ENCODE results near the gene ZNF578. TPM values are rescaled to one million over a fixed set of nuclear protein-coding genes. Genes with fewer than 3 reads are reported as not detected.
"Not testable (repeated sequence)": the region's sequence is repeated elsewhere in the genome, so short reads cannot be mapped to it uniquely, and the experiment has no call there.

ZNF578 gene
- polyA plus RNA-seq, 1 donor from 2014 or later: 1.5 TPM

GRCh38 chr19:52492201-52492993 is 39.0 kb downstream of the ZNF578 start:
- H3K4me1 Mint-ChIP-seq: no peaks in the 10 kb centered on the region
- no peak overlapping the region for H3K27ac Mint-ChIP-seq
- peaks cover 2 to 37% (median 18%) of the 10 kb centered on the region in 3 donors for H3K9me3 Mint-ChIP-seq
- no peaks in the 10 kb centered on the region for H3K36me3 Mint-ChIP-seq
- no peak overlapping the region for H3K4me3 Mint-ChIP-seq
- H3K27me3 Mint-ChIP-seq: no peaks in the 10 kb centered on the region

DNA sequence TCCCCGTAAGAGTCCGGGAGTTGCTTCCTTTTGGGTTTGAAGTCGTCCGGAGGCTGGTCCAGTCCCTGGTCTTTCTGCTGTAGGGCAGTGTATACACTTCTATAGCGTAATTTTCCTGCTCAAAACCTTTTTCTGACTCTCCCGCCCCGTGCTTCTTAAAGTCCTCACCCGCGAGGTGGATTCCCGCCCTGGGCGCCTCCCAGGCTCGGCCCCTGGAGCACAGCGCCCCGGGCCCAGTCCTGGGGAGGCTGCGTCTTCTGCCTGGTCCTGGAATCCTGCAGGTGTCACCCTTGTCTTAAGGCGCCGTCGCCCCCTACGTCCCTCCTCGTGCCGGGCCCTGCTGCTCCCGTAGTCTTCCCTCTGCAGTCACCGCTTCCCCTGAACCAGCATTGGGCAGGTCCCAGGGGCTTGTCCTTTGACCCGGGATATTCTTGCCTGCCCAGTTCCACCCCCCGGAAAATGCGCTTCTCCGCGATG is 39.7 kb downstream of the ZNF578 start:
- peaks cover 2 to 41% (median 18%) of the 10 kb centered on the region in 3 donors for H3K9me3 Mint-ChIP-seq
- no peaks in the 10 kb centered on the region for H3K36me3 Mint-ChIP-seq
- H3K27ac Mint-ChIP-seq: no peak overlapping the region
- peak overlapping the region in 1 of 4 donors; percentile 63 for H3K4me3 Mint-ChIP-seq
- no peaks in the 10 kb centered on the region for H3K4me1 Mint-ChIP-seq
- H3K27me3 Mint-ChIP-seq: no peaks in the 10 kb centered on the region

GRCh38 chr19:52494518-52494917 is 41.2 kb downstream of the ZNF578 start:
- Mint-ChIP-seq H3K4me1 (no peaks in the 10 kb centered on the region), H3K4me3 (no peak overlapping the region), H3K36me3 (no peaks in the 10 kb centered on the region), H3K9me3 (peaks cover 2 to 39% (median 24%) of the 10 kb centered on the region in 3 donors), H3K27me3 (no peaks in the 10 kb centered on the region), H3K27ac (no peak overlapping the region)

DNA sequence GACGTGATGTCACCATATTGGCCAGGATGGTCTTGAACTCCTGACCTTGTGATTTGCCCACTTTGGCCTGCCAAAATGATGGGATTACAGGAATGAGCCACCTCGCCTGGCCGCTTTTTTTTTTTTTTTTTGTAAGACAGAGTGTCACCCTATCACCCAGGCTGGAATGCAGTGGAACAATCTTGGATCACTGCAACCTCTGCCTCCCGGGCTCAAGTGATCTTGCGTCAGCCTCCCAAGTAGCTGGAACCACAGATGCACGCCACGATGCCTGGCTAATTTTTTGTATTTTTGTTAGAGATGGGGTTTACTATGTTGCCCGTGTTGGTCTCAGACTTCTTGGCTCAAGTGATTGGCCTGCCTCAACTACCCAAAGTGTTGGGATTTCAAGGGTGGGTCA is 45.2 kb downstream of the ZNF578 start:
- no peak overlapping the region for H3K27ac Mint-ChIP-seq
- H3K4me3 Mint-ChIP-seq: no peak overlapping the region
- H3K4me1 Mint-ChIP-seq: no peaks in the 10 kb centered on the region
- peaks cover 5% of the 10 kb centered on the region for H3K36me3 Mint-ChIP-seq
- peaks cover 0 to 34% (median 24%) of the 10 kb centered on the region in 3 donors for H3K9me3 Mint-ChIP-seq
- H3K27me3 Mint-ChIP-seq: no peaks in the 10 kb centered on the region

DNA sequence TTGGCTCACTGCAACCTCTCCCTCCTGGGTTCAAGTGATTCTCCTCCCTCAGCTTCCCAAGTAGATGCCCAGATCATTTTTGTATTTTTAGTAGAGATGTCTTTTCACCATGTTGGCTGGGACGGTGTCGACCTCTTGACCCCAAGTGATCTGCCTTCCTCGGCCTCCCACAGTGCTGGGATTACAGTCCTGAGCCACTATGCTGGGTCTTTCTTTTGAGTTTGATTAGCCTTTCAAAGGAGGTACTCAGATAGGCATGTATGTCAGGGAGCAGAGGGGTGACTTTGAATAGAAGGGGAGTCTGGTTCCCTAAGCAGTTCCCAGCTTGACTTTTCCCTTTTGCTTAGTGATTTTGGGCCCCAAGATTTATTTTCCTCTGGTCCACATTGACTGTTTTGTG is 47.1 kb downstream of the ZNF578 start:
- H3K27ac Mint-ChIP-seq, H3K27me3 Mint-ChIP-seq, H3K4me1 Mint-ChIP-seq, H3K36me3 Mint-ChIP-seq: not testable (repeated sequence)
- Mint-ChIP-seq H3K9me3 (peaks cover 2 to 39% (median 19%) of the 10 kb centered on the region in 3 donors), H3K4me3 (peak overlapping the region in 1 of 4 donors; percentile 45)

DNA sequence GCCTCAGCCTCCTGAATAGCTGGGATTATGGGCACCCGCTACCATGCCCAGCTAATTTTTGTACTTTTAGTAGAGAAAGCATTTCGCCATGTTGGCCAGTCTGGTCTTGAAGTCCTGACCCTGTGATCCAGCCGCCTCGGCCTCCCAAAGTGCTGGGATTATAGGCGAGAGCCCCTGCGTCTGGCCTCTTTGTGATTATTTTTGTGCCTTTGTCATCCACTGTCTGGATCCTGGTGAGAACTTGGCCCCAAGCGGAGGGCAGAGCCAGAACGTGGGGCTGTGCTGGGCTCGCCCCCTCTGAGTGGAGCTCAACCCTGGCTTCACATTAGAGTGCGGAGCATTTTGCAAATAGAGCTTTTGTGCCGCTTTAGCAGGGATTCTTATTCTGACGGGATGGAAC is 47.6 kb downstream of the ZNF578 start:
- H3K4me3 Mint-ChIP-seq, H3K36me3 Mint-ChIP-seq, H3K27me3 Mint-ChIP-seq, H3K27ac Mint-ChIP-seq, H3K4me1 Mint-ChIP-seq: not testable (repeated sequence)
- H3K9me3 Mint-ChIP-seq: peaks cover 4 to 39% (median 19%) of the 10 kb centered on the region in 3 donors

DNA sequence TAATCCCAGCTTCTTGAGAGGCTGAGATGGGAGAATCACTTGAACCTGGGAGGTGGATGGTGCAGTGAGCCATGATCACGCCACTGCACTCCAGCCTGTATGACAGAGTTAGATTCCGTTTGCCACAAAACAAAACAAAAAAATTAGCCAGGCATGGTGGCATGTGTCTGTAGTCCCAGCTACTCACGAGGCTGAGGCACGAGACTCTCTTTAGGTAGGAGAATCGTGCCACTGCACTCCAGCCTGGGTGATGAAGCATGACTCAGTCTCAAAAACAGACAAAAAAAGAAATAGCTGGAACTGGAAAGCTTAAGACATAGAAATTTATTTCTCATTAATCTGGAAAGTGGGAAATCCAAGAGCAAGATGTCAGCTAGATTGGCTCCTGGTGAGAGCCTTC is 53.9 kb downstream of the ZNF578 start:
- Mint-ChIP-seq H3K36me3 (peaks cover 6% of the 10 kb centered on the region), H3K9me3 (peaks cover 14 to 42% (median 19%) of the 10 kb centered on the region in 3 donors)

DNA sequence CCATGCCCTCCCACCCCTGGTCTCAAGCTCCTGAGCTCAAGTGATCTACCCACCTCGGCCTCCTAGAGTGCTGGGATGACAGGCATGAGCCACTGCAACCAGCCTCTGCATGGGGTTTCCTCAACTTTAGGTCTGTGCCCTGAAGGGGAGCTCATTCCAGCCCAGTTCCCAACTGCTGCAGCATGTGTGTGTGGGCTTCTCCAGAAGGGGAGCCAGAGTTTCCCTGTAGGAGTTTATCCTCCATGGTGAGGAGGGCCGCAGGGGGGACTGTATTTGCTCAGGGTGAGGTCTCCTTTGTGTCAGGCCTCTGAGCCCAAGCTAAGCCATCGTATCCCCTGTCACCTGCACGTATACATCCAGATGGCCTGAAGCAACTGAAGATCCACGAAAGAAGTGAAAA is 62.8 kb downstream of the ZNF578 start:
- H3K4me1 Mint-ChIP-seq: no peaks in the 10 kb centered on the region
- no peaks in the 10 kb centered on the region for H3K36me3 Mint-ChIP-seq
- H3K27ac Mint-ChIP-seq: no peak overlapping the region
- H3K9me3 Mint-ChIP-seq: peaks cover 23 to 38% (median 36%) of the 10 kb centered on the region in 3 donors
- peaks cover 3% of the 10 kb centered on the region for H3K27me3 Mint-ChIP-seq
- no peak overlapping the region for H3K4me3 Mint-ChIP-seq

More for the DNA sequence above, 53.9 kb downstream of the ZNF578 start:
- H3K27ac Mint-ChIP-seq: no peak overlapping the region
- H3K4me1 Mint-ChIP-seq: no peaks in the 10 kb centered on the region
- no peak overlapping the region for H3K4me3 Mint-ChIP-seq
- no peaks in the 10 kb centered on the region for H3K27me3 Mint-ChIP-seq

DNA sequence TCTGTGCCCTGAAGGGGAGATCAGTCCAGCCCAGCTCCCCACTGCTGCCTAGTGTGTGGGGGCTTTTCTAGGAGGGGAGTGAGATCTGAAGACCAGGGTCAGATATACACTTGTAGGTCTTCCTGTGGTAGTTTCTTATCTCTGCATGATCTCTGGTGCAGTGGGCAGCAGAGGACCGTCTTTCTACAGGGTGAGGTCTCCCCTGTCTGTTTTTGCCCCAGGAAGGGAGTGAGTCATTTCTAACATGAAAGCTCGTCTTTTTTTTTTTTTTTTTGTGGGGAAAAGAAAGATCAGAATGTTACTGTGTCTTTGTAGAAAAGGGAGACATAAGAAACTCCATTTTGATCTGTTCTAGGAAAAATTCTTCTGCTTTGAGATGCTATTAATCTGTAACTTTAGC is 65.3 kb downstream of the ZNF578 start:
- H3K4me3 Mint-ChIP-seq: no peak overlapping the region

GRCh38 chr19:52519175-52519574 is 65.8 kb downstream of the ZNF578 start:
- H3K36me3 Mint-ChIP-seq: not testable (repeated sequence)
- peaks cover 12 to 31% (median 24%) of the 10 kb centered on the region in 3 donors for H3K9me3 Mint-ChIP-seq

More for the DNA sequence above, 65.3 kb downstream of the ZNF578 start:
- peaks cover 13 to 35% (median 29%) of the 10 kb centered on the region in 3 donors for H3K9me3 Mint-ChIP-seq
- no peaks in the 10 kb centered on the region for H3K4me1 Mint-ChIP-seq
- peaks cover 3% of the 10 kb centered on the region for H3K27me3 Mint-ChIP-seq
- H3K27ac Mint-ChIP-seq: no peak overlapping the region
- no peaks in the 10 kb centered on the region for H3K36me3 Mint-ChIP-seq

GRCh38 chr19:52520013-52520412 is 66.7 kb downstream of the ZNF578 start:
- no peak overlapping the region for H3K4me3 Mint-ChIP-seq
- H3K36me3 Mint-ChIP-seq: no peaks in the 10 kb centered on the region
- H3K9me3 Mint-ChIP-seq: peaks cover 12 to 28% (median 24%) of the 10 kb centered on the region in 3 donors
- H3K27ac Mint-ChIP-seq: no peak overlapping the region
- H3K27me3 Mint-ChIP-seq: peaks cover 3% of the 10 kb centered on the region
- no peaks in the 10 kb centered on the region for H3K4me1 Mint-ChIP-seq

More at GRCh38 chr19:52519175-52519574, 65.8 kb downstream of the ZNF578 start:
- not testable (repeated sequence) for H3K4me1 Mint-ChIP-seq, H3K4me3 Mint-ChIP-seq, H3K27ac Mint-ChIP-seq, H3K27me3 Mint-ChIP-seq

GRCh38 chr19:52522551-52522950 is 69.2 kb downstream of the ZNF578 start:
- peaks cover 11 to 24% (median 20%) of the 10 kb centered on the region in 3 donors for H3K9me3 Mint-ChIP-seq
- H3K36me3 Mint-ChIP-seq: no peaks in the 10 kb centered on the region
- peaks cover 0 to 4% (median 2%) of the 10 kb centered on the region in 3 donors for H3K4me1 Mint-ChIP-seq
- H3K4me3 Mint-ChIP-seq: peak overlapping the region in 2 of 4 donors; percentile 36
- peaks cover 3% of the 10 kb centered on the region for H3K27me3 Mint-ChIP-seq
- peak overlapping the region in 1 of 3 donors; percentile 7 for H3K27ac Mint-ChIP-seq

DNA sequence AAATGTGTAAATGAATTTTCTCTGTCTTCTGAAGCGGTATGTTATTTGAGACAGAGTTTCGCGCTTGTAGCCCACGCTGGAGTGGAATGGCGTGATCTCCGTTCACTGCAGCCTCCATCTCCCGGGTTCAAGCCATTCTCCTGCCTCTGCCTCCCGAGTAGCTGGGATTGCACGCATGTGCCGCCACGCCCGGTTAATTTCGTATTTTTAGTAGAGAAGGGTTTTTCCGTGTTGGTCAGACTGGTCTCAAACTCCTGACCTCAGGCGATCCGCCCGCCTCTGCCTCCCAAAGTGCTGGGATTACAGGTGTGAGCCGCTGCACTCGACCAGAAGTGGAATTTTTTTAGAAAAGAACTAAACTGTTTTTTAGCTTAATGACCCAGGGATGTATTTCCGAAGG is 70.7 kb downstream of the ZNF578 start:
- Mint-ChIP-seq H3K9me3 (peaks cover 11 to 25% (median 17%) of the 10 kb centered on the region in 3 donors), H3K4me3 (no peak overlapping the region), H3K27me3 (peaks cover 3% of the 10 kb centered on the region), H3K36me3 (no peaks in the 10 kb centered on the region), H3K4me1 (peaks cover 5 to 14% (median 9%) of the 10 kb centered on the region in 3 donors), H3K27ac (no peak overlapping the region)

DNA sequence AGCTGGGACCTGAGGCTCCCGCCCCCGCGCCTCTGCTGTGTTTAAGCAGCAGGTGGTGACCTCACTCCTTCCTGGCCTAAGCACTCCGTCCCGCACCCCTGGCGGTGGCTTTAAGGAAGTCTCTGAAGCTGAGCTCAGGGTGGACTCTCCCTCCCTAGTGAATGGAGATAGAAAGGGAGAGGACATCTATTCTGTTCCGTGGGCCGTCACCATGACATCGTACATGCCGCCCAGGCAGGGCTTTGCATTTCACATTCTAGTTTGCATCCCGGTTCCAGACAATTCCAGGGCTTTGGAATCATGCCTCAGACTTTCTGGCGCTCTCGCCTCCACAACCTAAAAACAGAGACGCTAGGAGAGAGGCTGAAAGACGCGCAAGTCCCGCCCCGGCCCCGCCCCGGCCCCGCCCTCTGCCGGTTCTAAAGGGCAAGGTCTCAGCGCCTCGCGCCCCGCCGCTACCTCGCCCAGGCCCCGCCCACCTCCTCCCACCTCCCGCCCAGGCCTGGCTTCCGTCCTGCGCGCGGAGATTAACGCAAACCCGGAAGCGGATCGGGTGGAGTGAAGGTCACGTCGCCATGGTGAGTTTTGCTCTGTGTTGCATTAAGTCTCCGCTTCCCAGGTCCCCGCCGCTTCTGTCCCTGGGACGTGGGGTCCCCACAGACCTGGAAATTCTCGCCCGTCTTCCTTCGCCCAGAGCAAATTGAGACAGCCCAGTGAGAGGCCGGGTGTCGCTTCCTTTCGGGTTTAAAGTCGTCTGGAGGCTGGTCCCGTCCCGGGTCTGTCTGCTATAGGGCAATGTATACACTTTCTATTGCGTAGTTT is 74.0 kb downstream of the ZNF578 start, which contains the start of gene ZNF808:
TSS of gene ZNF808 (plus strand) at position 535 of the 822 bp plus-strand sequence. CDS start 15,617 bp downstream, outside the sequence.
- Mint-ChIP-seq H3K9me3 (peaks cover 2 to 15% (median 5%) of the 10 kb centered on the region in 3 donors), H3K27me3 (no peaks in the 10 kb centered on the region), H3K27ac (peak within 1 kb of the TSS; percentile 96 to 99 (median 99)), H3K4me1 (peaks cover 5 to 16% (median 15%) of the 10 kb centered on the region in 3 donors), H3K36me3 (peaks cover 4% of the 10 kb centered on the region), H3K4me3 (peak within 1 kb of the TSS; percentile 98 to 100 (median 100))

DNA sequence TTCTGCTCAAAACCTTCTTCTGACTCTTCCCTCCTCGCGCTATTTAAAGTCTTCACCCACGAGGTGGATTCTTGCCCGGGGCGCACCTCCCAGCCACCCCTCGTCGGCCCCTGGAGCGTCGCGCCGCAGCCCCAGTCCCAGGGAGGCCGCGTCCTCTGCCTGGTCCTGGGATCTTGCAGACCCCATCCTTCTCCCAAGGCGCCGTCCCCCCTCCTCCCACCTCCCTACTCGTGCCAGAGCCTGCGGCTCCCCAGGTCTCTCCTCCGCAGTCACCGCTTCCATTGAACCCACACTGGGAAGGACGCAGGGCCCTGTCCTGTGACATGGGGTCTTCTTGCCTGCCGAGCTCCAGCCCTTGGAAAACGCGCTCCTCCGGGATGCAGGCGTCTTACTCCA is 74.6 kb downstream of the ZNF578 start:
- Mint-ChIP-seq H3K4me3 (peak overlapping the region; percentile 98 to 100 (median 100)), H3K36me3 (peaks cover 8% of the 10 kb centered on the region), H3K27me3 (no peaks in the 10 kb centered on the region), H3K27ac (peak overlapping the region; percentile 96 to 99 (median 99)), H3K4me1 (peaks cover 5 to 16% (median 15%) of the 10 kb centered on the region in 3 donors), H3K9me3 (peaks cover 2 to 11% (median 2%) of the 10 kb centered on the region in 3 donors)
